ENCODE results near the gene DAPK1. TPM values are rescaled to one million over a fixed set of nuclear protein-coding genes. Genes with fewer than 3 reads are reported as not detected.

DAPK1 gene
- total and polyA plus RNA-seq, 2 donors (not counting 1 experiment from before 2014, with no cell fraction given), result 1.7 to 2.8 TPM

- intact Hi-C loops (cut with micrococcal nuclease), result no loop called here
- Mint-ChIP-seq H3K9me3 (ENCODE audit: insufficient read depth) (no peaks in the 10 kb centered on the region), H3K27ac (no peak overlapping the region), H3K4me1 (no peaks in the 10 kb centered on the region), H3K27me3 (no peaks in the 10 kb centered on the region), H3K4me3 (no peak overlapping the region)
- Histone ChIP-seq H4K20me1 (ENCODE audit: control insufficient read depth, insufficient read depth, low read length, poor library complexity, severe bottlenecking) (no peaks in the 10 kb centered on the region), H3K9me3 (ENCODE audit: control extremely low read depth in 1 of 3, control insufficient read depth in 2 of 3, insufficient read depth in 1 of 3, low read length in 2 of 3) (no peaks in the 10 kb centered on the region), H3K36me3 (replicated peaks in 1 of 2; ENCODE audit: control extremely low read depth in 1 of 2, control insufficient read depth in 1 of 2, extremely low read depth in 1 of 2, insufficient read depth in 2 of 2, low read length in 1 of 2) (no peaks in the 10 kb centered on the region), H3K4me1 (ENCODE audit: control insufficient read depth in 2 of 2, insufficient read depth in 2 of 2, low read length in 2 of 2) (no peaks in the 10 kb centered on the region), H3K9ac (ENCODE audit: low read length) (no peak overlapping the region), H3K27me3 (replicated peaks in 1 of 4; ENCODE audit: control extremely low read depth in 1 of 4, control insufficient read depth in 3 of 4, insufficient read depth in 4 of 4, low read length in 3 of 4) (no peaks in the 10 kb centered on the region), H3K4me3 (ENCODE audit: control extremely low read depth in 1 of 5, extremely low read depth in 1 of 5, insufficient read depth in 1 of 5, low read depth in 2 of 5, low read length in 4 of 5) (no peak overlapping the region), H2AFZ (ENCODE audit: insufficient read depth, low read depth, low read length, poor library complexity, severe bottlenecking) (no peak overlapping the region), H3K79me2 (ENCODE audit: control insufficient read depth, insufficient read depth, low read length) (no peaks in the 10 kb centered on the region), H3K27ac (ENCODE audit: low read length in 2 of 2) (no peak overlapping the region), H3K4me2 (replicated peaks; ENCODE audit: low read depth, low read length, poor library complexity, severe bottlenecking) (no peak overlapping the region)
- no peak for TF ChIP-seq CTCF (IDR thresholded peaks at IDR 0.05)
- TF ChIP-seq EZH2 (IDR thresholded peaks at IDR 0.05; ENCODE audit: borderline replicate concordance, insufficient read depth, low read depth, low read length, poor library complexity, severe bottlenecking), result no peak
- ChIA-PET CTCF (no interaction called here), POLR2A (no interaction called here)
- ATAC-seq (ENCODE audit: low read depth) (no peak), DNase-seq (no peak)
These were observed 86.7 kb downstream of the DAPK1 start for GRCh38 chr9:87584326-87584725.

GRCh38 chr9:87585123-87585855 lies 87.6 kb downstream of the DAPK1 start:
- TF ChIP-seq EZH2 (IDR thresholded peaks at IDR 0.05; ENCODE audit: borderline replicate concordance, insufficient read depth, low read depth, low read length, poor library complexity, severe bottlenecking), result no peak
- no peak for TF ChIP-seq CTCF (IDR thresholded peaks at IDR 0.05)
- WGBS (ENCODE audit: insufficient coverage), result no CpG with 5 or more reads among the region's 5 CpGs
- CTCF ChIA-PET, result no interaction called here
- Mint-ChIP-seq H3K27me3 (no peaks in the 10 kb centered on the region), H3K9me3 (ENCODE audit: insufficient read depth) (no peaks in the 10 kb centered on the region), H3K4me1 (no peaks in the 10 kb centered on the region), H3K27ac (no peak overlapping the region), H3K4me3 (no peak overlapping the region)
- DNase-seq (no peak), ATAC-seq (ENCODE audit: low read depth) (no peak)
- Histone ChIP-seq H3K79me2 (ENCODE audit: control insufficient read depth, insufficient read depth, low read length) (no peaks in the 10 kb centered on the region), H3K4me2 (replicated peaks; ENCODE audit: low read depth, low read length, poor library complexity, severe bottlenecking) (no peak overlapping the region), H3K9ac (ENCODE audit: low read length) (no peak overlapping the region), H3K4me1 (ENCODE audit: control insufficient read depth in 2 of 2, insufficient read depth in 2 of 2, low read length in 2 of 2) (no peaks in the 10 kb centered on the region), H4K20me1 (ENCODE audit: control insufficient read depth, insufficient read depth, low read length, poor library complexity, severe bottlenecking) (no peaks in the 10 kb centered on the region), H3K27ac (ENCODE audit: low read length in 2 of 2) (no peak overlapping the region), H3K4me3 (ENCODE audit: control extremely low read depth in 1 of 5, extremely low read depth in 1 of 5, insufficient read depth in 1 of 5, low read depth in 2 of 5, low read length in 4 of 5) (no peak overlapping the region), H2AFZ (ENCODE audit: insufficient read depth, low read depth, low read length, poor library complexity, severe bottlenecking) (no peak overlapping the region), H3K9me3 (ENCODE audit: control extremely low read depth in 1 of 3, control insufficient read depth in 2 of 3, insufficient read depth in 1 of 3, low read length in 2 of 3) (no peaks in the 10 kb centered on the region), H3K27me3 (replicated peaks in 1 of 4; ENCODE audit: control extremely low read depth in 1 of 4, control insufficient read depth in 3 of 4, insufficient read depth in 4 of 4, low read length in 3 of 4) (no peaks in the 10 kb centered on the region), H3K36me3 (replicated peaks in 1 of 2; ENCODE audit: control extremely low read depth in 1 of 2, control insufficient read depth in 1 of 2, extremely low read depth in 1 of 2, insufficient read depth in 2 of 2, low read length in 1 of 2) (no peaks in the 10 kb centered on the region)
- intact Hi-C loops (cut with micrococcal nuclease), result no loop called here
- POLR2A ChIA-PET, result no interaction called here
